Mammary epithelial cell (primary cell): ENCODE measurements around the gene KRT34.

Experiments used
- EZH2 ChIP-seq: IDR thresholded peaks from 2 replicates; pipeline ENCODE4 v1.6.1; 2012; ENCODE audit warnings: low read length, inconsistent platforms, borderline replicate concordance
- TF ChIP-seq, protein P1 (sequence below), 2 donors: IDR thresholded peaks in 1 of 2; conservative IDR thresholded peaks in 1 of 2; 2 replicates each; pipeline ENCODE4 v1.5.1; 2011 to 2012; ENCODE audit warnings: inconsistent platforms in 2 of 2, low read length in 2 of 2, mild to moderate bottlenecking in 2 of 2, control low read depth in 1 of 2, low read depth in 1 of 2; ENCODE audit not compliant: insufficient read depth in 1 of 2; ENCODE audit errors: extremely low read depth in 1 of 2

DNA sequence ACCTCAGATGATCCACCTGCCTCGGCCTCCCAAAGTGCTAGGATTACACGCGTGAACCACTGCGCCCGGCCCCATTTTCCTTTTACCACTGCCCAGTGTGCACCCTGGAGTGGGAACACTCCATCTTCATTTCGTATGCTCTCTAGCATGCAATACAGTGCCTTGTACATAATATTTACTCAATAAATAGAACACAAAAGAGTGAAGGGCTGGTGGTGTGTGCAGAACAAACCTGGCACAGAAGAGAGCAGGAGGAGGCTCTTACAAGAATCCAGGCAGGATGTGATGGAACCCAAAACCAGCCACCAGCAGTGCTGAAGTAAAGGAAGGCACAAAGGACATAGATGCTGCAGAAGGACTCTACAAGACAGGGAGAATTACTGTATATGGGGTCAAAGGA lies 35.0 kb upstream of the KRT34 start:
- TF ChIP-seq, protein P1, sequence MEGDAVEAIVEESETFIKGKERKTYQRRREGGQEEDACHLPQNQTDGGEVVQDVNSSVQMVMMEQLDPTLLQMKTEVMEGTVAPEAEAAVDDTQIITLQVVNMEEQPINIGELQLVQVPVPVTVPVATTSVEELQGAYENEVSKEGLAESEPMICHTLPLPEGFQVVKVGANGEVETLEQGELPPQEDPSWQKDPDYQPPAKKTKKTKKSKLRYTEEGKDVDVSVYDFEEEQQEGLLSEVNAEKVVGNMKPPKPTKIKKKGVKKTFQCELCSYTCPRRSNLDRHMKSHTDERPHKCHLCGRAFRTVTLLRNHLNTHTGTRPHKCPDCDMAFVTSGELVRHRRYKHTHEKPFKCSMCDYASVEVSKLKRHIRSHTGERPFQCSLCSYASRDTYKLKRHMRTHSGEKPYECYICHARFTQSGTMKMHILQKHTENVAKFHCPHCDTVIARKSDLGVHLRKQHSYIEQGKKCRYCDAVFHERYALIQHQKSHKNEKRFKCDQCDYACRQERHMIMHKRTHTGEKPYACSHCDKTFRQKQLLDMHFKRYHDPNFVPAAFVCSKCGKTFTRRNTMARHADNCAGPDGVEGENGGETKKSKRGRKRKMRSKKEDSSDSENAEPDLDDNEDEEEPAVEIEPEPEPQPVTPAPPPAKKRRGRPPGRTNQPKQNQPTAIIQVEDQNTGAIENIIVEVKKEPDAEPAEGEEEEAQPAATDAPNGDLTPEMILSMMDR (conservative IDR thresholded peaks at IDR 0.05 in 1 of 2, IDR thresholded peaks at IDR 0.05 in 1 of 2; ENCODE audit: extremely low read depth in 1 of 2, insufficient read depth in 1 of 2, low read depth in 1 of 2, low read length in 2 of 2): no peak
- no peak for TF ChIP-seq EZH2
